ENCODE data around the gene TNFRSF25.
A peak's percentile ranks its signal among the peaks of the same experiment; 100 is the strongest.

Gene TNFRSF25

GRCh38 chr1:6486433-6487011 is 20.5 kb upstream of the TNFRSF25 start:
- peak; percentile 86 for DNase-seq

- DNase-seq, result no peak
Measured at GRCh38 chr1:6485168-6486101, 19.5 kb upstream of the TNFRSF25 start.

- DNase-seq, result no peak
Measured at GRCh38 chr1:6484826-6485167, 18.8 kb upstream of the TNFRSF25 start.

- DNase-seq, result no peak
Measured at GRCh38 chr1:6483761-6484117, 17.8 kb upstream of the TNFRSF25 start.

GRCh38 chr1:6483017-6483760 is 17.2 kb upstream of the TNFRSF25 start:
- DNase-seq, result no peak

- no peak for DNase-seq
Measured at GRCh38 chr1:6481820-6482219, 15.8 kb upstream of the TNFRSF25 start.

- no peak for DNase-seq
Measured at GRCh38 chr1:6477039-6477820, 11.3 kb upstream of the TNFRSF25 start.

- DNase-seq, result no peak
Measured at GRCh38 chr1:6476483-6476882, 10.5 kb upstream of the TNFRSF25 start.

- DNase-seq, result peak; percentile 78
Measured at GRCh38 chr1:6475381-6476133, 9.6 kb upstream of the TNFRSF25 start.

- DNase-seq, result no peak
Measured at GRCh38 chr1:6474815-6475282, 8.9 kb upstream of the TNFRSF25 start.

- no peak for DNase-seq
Measured at GRCh38 chr1:6473974-6474814, 8.2 kb upstream of the TNFRSF25 start.

GRCh38 chr1:6473156-6473555 is 7.2 kb upstream of the TNFRSF25 start:
- no peak for DNase-seq

- DNase-seq, result no peak
Measured at GRCh38 chr1:6472391-6472790, 6.4 kb upstream of the TNFRSF25 start.

GRCh38 chr1:6471970-6472368 is 6.0 kb upstream of the TNFRSF25 start:
- no peak for DNase-seq

- no peak for DNase-seq
Measured at GRCh38 chr1:6471086-6471969, 5.4 kb upstream of the TNFRSF25 start.

GRCh38 chr1:6470132-6471085 is 4.4 kb upstream of the TNFRSF25 start:
- DNase-seq, result no peak

GRCh38 chr1:6468729-6469461 is 2.9 kb upstream of the TNFRSF25 start:
- DNase-seq, result no peak

All from activated CD4-positive, alpha-beta T cell treated with anti-CD3 and anti-CD28 coated beads, Interleukin-10, Interleukin-2, amounts not matched to agents 100 ng/mL and 50 ng/mL, durations not matched to agents 16 hours and 8 hours (primary cell).